NCI-H82 treated with DMSO at 0.1 percent for 48 hours (cell line): ENCODE measurements around the gene TNFRSF25.

Experiments
- DNase-seq: peaks from one replicate; lab custom pipeline; 2025; ENCODE audit not compliant: unreplicated experiment; lab: John Stamatoyannopoulos, UW

TNFRSF25 gene

GRCh38 chr1:6419804-6420453, 46.0 kb downstream of the TNFRSF25 start, which contains the start of gene HES2:
TSS of gene HES2 (minus strand) at chr1:6419919. CDS start at chr1:6419820, 99 bp downstream.
- DNase-seq, result no peak

DNA sequence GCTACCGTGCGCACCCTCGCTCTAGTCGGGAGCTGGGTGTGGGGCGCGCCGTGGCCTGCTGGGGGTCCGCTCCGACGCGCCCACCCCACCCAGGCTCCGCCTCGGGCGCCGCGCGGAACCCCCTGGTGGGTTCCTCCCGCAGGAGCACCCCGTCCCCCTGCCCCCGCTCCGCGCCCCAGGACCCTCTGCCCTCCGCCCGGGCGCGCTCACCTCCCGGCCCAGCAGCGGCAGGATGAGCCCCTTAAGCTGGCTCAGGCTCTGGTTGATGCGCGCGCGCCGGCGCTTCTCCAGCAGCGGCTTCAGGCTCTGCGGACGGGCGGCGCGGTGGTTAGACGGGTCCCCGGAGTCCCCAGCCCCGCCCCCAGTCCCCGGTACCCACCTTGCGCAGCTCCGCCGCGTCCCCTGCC, 46.6 kb downstream of the TNFRSF25 start:
- DNase-seq, result no peak

GRCh38 chr1:6418668-6419396, 47.1 kb downstream of the TNFRSF25 start:
- DNase-seq, result no peak

DNA sequence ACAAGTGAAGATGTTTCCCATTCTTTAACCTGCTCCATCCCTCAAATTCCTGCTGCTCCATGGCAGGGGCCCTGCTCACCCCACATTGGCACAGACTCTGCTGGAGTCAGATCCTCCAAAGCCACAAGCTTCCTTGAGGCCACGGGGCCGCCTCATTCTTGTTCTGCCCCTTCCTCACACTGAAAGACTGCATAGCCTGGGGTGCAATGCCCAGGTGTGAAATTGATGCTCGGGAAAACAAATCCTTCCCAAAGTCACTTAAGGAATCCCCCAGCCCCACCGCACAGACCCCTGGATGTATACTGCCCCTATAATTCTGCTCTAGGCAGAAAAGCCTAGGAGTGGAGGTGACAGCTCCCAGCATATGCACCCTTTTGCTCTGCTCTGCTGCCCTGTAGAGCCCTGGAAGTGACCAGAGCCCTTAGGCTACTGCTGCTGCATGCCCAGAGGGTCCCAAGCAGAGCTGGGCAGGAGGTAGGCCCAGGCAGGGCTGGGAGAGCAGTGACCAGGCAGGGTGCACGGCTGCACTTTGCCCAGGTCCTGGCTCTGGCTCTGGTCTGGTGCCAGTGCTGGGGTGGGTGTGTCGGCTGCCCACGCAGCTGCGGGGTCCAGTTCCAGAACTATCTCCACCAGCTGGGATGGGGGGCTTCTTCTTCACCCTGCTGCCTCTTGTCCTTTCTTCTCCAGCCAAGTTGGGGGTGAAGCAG, 47.9 kb downstream of the TNFRSF25 start:
- DNase-seq, result no peak

DNA sequence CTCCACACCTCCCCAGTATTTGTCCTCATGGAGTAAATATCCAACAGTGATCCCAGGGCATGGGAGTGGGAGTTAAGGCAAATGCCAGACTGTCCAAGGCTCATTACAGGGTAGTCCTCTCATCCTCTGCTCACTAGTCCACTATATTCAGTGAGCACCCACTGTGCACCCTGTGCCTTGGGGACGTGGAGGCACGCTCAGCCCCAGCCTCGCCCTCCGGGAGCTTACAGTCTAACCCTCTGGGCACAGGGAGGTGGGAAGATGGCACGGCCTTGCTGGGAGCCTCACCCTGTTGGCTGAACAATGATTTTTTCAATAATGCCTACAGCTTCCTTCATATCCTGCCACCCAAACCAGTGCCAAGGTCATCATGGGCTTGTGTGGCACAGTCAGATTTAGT, 49.1 kb downstream of the TNFRSF25 start:
- no peak for DNase-seq

GRCh38 chr1:6416295-6416656, 49.7 kb downstream of the TNFRSF25 start:
- DNase-seq, result no peak

DNA sequence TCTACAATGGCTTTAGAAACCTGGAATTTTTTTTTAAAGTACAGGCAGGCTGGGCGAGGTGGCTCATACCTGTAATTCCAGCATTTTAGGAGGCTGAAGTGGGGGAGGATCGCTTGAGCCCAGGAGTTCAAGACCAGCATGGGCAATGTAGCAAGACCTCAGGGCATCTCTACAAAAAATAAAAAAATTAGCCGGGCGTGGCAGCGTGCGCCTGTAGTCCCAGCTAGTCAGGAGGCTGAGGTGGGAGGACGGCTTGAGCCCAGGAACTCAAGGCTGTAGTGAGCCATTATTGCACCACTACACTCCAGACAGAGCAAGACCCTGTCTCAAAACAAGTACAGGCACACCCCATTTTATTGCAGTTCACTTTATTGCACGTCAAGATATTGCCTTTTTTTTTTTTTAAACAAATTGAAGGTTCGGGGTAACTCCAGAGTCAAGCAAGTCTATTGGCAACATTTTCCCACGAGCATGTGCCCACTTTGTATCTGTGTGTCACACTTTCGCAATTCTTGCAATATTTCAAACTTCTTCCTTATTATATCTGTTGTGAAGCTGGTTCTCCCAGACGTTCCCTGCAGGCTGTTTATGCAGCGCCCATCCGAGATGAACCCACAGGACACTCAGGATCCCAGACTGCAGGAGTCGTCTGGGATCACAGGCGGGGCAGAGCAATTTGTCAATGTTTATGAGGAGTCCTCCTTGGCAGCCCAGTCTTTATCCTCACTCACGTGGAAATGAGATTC, 50.9 kb downstream of the TNFRSF25 start:
- no peak for DNase-seq

DNA sequence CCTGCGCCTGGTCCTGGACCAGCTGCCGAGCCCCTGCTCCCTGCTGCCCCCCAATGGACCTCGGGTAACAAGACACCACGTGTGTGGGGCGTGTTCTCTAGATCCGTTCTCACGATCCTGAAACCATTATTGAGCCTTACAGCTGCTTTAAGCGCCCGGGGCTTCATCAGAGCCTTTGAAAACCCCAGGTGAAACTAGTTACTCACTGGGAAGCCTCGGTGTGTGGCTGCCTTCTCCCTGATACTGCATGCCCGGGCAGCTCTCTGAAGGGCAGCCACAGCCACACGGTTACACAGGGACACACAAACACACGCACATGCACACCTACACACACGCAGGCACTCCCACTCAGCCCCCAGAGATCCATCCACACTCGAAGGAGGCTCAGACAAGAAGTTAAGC, 51.5 kb downstream of the TNFRSF25 start:
- DNase-seq, result no peak

DNA sequence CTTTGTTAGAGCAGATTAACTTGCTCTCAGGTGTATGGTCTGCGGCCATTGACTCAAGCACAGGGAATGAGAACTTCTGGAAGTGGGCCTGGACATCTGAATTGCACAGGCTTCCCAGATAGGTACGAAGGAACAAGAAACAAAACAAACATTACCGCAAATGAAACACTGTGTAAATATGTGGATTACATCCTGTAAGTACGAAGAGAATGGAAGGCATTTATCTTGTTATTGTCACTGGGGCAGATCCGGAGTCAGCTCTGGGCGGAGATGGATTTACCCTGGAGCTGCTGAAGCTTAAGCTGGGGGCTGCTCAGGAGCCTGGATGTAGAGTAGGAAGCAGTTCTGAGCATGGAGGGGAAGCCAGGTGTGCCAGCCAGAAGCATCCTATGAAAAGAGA, 53.1 kb downstream of the TNFRSF25 start:
- DNase-seq, result no peak
